Astrocyte (in vitro differentiated cells and primary cell): ENCODE results near the gene CPSF2.

ENCODE experiments used
- EZH2 ChIP-seq: IDR thresholded peaks from 2 replicates; pipeline ENCODE4 v1.6.1; 2012; ENCODE audit warnings: mild to moderate bottlenecking, low read length, inconsistent platforms; ENCODE audit not compliant: insufficient read depth
- TF ChIP-seq, protein P1 (sequence below): IDR thresholded peaks from 2 replicates; pipeline ENCODE4 v1.5.1; 2011; ENCODE audit warnings: low read depth, mild to moderate bottlenecking, inconsistent platforms, low read length, moderate library complexity; ENCODE audit not compliant: insufficient read depth

DNA sequence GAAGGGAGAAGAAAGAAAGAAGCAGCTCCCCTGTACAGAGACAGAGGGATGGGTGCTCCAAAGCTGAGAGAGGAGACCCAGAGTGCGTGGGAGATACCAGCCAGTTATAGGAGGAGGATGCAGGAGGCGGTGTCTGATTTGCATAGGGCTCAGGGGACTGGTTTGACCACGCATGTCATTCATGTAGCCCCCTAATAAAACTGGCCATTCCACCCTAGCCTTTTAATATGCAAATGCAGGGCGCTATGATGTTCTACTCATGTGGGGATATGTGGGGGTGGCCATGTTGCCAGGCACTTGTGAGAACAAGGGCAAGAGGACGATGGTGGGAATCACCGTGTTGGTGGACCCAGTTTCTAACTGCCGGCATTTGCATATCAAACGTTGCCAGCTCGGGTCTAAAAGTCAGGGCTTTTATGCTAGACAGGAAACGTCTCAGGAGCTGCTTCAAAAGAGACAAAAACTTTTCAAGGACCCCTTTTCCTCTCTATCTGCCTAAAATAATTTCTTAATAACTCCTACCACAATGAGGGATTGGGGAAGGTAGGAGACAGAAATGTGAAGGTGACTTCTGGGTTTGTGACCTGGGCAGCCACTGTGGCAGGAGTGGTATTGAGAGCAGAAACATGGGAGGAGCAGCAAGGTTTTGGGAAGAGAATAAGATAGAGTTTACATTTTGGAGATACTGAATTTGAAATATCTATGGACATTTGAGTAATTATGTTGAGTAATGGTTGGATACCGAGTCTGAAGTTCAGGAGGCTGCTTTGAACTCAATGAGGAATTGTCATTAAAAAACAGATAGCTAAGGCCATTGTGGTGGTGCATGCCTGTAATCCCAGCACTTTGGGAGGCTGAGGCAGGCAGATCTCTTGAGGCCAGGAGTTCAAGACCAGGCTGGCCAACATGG, 13.2 kb upstream of the CPSF2 start:
- TF ChIP-seq, protein P1, sequence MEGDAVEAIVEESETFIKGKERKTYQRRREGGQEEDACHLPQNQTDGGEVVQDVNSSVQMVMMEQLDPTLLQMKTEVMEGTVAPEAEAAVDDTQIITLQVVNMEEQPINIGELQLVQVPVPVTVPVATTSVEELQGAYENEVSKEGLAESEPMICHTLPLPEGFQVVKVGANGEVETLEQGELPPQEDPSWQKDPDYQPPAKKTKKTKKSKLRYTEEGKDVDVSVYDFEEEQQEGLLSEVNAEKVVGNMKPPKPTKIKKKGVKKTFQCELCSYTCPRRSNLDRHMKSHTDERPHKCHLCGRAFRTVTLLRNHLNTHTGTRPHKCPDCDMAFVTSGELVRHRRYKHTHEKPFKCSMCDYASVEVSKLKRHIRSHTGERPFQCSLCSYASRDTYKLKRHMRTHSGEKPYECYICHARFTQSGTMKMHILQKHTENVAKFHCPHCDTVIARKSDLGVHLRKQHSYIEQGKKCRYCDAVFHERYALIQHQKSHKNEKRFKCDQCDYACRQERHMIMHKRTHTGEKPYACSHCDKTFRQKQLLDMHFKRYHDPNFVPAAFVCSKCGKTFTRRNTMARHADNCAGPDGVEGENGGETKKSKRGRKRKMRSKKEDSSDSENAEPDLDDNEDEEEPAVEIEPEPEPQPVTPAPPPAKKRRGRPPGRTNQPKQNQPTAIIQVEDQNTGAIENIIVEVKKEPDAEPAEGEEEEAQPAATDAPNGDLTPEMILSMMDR, result no peak
- TF ChIP-seq EZH2, result no peak
